ENCODE results near the gene TRPV6. TPM values are rescaled to one million over a fixed set of nuclear protein-coding genes. Genes with fewer than 3 reads are reported as not detected.

Gene TRPV6
- total and polyA plus RNA-seq, 4 donors = 0.32 to 1.5 (median 0.36) TPM; not detected in 1

DNA sequence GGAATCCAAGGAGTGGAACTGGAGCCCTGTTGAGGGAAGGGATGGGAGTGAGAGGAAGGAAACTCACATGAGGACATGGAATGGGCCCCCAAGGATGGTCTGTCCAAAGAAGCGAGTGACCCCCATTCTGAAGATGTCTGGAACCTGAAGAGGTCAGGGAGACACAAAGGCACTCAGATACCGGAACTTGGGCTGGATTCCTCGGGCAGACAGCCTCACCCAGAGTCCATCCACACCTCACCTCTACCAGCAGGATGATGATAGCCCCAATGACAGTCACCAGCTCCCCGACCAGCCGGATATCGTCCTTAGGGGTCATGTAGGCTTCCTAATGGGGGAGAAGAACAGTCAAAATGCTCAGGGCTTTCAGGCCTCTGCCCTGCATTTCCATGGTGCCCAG, 10.7 kb downstream of the TRPV6 start:
- H3K27me3 ChIP-seq (ENCODE audit: control insufficient read depth in 4 of 4, insufficient read depth in 4 of 4, low read length in 3 of 4) = no peaks in the 10 kb centered on the region
- no peaks in the 10 kb centered on the region for H3K4me1 ChIP-seq (ENCODE audit: control insufficient read depth in 4 of 4, insufficient read depth in 4 of 4, low read length in 3 of 4)
- TF ChIP-seq RXRA (IDR thresholded peaks at IDR 0.05) = no peak
- TF ChIP-seq, protein P1, sequence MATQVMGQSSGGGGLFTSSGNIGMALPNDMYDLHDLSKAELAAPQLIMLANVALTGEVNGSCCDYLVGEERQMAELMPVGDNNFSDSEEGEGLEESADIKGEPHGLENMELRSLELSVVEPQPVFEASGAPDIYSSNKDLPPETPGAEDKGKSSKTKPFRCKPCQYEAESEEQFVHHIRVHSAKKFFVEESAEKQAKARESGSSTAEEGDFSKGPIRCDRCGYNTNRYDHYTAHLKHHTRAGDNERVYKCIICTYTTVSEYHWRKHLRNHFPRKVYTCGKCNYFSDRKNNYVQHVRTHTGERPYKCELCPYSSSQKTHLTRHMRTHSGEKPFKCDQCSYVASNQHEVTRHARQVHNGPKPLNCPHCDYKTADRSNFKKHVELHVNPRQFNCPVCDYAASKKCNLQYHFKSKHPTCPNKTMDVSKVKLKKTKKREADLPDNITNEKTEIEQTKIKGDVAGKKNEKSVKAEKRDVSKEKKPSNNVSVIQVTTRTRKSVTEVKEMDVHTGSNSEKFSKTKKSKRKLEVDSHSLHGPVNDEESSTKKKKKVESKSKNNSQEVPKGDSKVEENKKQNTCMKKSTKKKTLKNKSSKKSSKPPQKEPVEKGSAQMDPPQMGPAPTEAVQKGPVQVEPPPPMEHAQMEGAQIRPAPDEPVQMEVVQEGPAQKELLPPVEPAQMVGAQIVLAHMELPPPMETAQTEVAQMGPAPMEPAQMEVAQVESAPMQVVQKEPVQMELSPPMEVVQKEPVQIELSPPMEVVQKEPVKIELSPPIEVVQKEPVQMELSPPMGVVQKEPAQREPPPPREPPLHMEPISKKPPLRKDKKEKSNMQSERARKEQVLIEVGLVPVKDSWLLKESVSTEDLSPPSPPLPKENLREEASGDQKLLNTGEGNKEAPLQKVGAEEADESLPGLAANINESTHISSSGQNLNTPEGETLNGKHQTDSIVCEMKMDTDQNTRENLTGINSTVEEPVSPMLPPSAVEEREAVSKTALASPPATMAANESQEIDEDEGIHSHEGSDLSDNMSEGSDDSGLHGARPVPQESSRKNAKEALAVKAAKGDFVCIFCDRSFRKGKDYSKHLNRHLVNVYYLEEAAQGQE (IDR thresholded peaks at IDR 0.05) = no peak
- TF ChIP-seq, protein P2, sequence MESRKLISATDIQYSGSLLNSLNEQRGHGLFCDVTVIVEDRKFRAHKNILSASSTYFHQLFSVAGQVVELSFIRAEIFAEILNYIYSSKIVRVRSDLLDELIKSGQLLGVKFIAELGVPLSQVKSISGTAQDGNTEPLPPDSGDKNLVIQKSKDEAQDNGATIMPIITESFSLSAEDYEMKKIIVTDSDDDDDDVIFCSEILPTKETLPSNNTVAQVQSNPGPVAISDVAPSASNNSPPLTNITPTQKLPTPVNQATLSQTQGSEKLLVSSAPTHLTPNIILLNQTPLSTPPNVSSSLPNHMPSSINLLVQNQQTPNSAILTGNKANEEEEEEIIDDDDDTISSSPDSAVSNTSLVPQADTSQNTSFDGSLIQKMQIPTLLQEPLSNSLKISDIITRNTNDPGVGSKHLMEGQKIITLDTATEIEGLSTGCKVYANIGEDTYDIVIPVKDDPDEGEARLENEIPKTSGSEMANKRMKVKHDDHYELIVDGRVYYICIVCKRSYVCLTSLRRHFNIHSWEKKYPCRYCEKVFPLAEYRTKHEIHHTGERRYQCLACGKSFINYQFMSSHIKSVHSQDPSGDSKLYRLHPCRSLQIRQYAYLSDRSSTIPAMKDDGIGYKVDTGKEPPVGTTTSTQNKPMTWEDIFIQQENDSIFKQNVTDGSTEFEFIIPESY (IDR thresholded peaks at IDR 0.05) = no peak
- WGBS = 91% methylated on average over 6 of the region's 6 CpGs
- no peak overlapping the region for H3K9ac ChIP-seq (ENCODE audit: low read depth in 1 of 2, low read length in 2 of 2)
- no peak for DNase-seq (ENCODE audit: low spot score)
- no peak overlapping the region for H3K4me3 ChIP-seq (ENCODE audit: low read depth in 1 of 3, low read length in 3 of 3)
- no peaks in the 10 kb centered on the region for H3K9me3 ChIP-seq (ENCODE audit: control insufficient read depth in 4 of 4, low read length in 3 of 4)
- H3K27ac ChIP-seq (ENCODE audit: low read depth in 1 of 2, low read length in 2 of 2) = no peak overlapping the region
- no peaks in the 10 kb centered on the region for H3K36me3 ChIP-seq (ENCODE audit: control insufficient read depth in 4 of 4, insufficient read depth in 3 of 4, low read depth in 1 of 4, low read length in 3 of 4)

DNA sequence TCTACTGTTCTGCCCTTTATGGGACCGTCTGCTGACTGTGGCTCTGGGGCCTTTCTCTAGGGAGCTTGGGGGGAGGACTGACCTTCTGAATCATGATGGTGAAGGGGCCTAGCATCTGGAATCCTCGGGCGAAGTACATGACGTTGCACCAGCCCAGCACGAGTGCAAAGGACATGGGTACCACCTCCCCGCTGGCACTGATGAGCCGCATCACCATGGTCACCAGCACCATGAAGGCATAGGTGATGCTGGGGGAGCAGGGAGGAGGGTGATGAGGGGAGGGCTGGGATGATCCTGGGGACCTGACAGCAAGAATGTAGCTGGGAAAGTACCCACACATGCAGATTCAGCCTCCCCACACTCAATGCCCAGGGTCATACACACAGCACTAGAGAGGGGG, 11.1 kb downstream of the TRPV6 start:
- WGBS = 93% methylated on average over 7 of the region's 7 CpGs
- H3K27ac ChIP-seq (ENCODE audit: low read depth in 1 of 2, low read length in 2 of 2) = no peak overlapping the region
- no peak overlapping the region for H3K4me3 ChIP-seq (ENCODE audit: low read depth in 1 of 3, low read length in 3 of 3)
- DNase-seq (ENCODE audit: low spot score) = no peak
- no peaks in the 10 kb centered on the region for H3K36me3 ChIP-seq (ENCODE audit: control insufficient read depth in 4 of 4, insufficient read depth in 3 of 4, low read depth in 1 of 4, low read length in 3 of 4)
- no peak overlapping the region for H3K9ac ChIP-seq (ENCODE audit: low read depth in 1 of 2, low read length in 2 of 2)
- no peaks in the 10 kb centered on the region for H3K9me3 ChIP-seq (ENCODE audit: control insufficient read depth in 4 of 4, low read length in 3 of 4)
- TF ChIP-seq, protein P3, sequence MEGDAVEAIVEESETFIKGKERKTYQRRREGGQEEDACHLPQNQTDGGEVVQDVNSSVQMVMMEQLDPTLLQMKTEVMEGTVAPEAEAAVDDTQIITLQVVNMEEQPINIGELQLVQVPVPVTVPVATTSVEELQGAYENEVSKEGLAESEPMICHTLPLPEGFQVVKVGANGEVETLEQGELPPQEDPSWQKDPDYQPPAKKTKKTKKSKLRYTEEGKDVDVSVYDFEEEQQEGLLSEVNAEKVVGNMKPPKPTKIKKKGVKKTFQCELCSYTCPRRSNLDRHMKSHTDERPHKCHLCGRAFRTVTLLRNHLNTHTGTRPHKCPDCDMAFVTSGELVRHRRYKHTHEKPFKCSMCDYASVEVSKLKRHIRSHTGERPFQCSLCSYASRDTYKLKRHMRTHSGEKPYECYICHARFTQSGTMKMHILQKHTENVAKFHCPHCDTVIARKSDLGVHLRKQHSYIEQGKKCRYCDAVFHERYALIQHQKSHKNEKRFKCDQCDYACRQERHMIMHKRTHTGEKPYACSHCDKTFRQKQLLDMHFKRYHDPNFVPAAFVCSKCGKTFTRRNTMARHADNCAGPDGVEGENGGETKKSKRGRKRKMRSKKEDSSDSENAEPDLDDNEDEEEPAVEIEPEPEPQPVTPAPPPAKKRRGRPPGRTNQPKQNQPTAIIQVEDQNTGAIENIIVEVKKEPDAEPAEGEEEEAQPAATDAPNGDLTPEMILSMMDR (IDR thresholded peaks at IDR 0.05; ENCODE audit: low read depth, low read length, missing input control) = no peak
- TF ChIP-seq SP1 (IDR thresholded peaks at IDR 0.05) (no peak), RAD21 (IDR thresholded peaks at IDR 0.05) (no peak), HNF4A (conservative IDR thresholded peaks at IDR 0.05) (no peak), YY1 (IDR thresholded peaks at IDR 0.05) (no peak), NR2F2 (IDR thresholded peaks at IDR 0.05) (no peak), EGR1 (IDR thresholded peaks at IDR 0.05; ENCODE audit: low read depth in 2 of 2) (no peak), FOXA1 (IDR thresholded peaks at IDR 0.05) (no peak), TAF1 (conservative IDR thresholded peaks at IDR 0.05) (no peak), GABPA (IDR thresholded peaks at IDR 0.05 in 1 of 2, conservative IDR thresholded peaks at IDR 0.05 in 1 of 2) (no peak), FOXA2 (IDR thresholded peaks at IDR 0.05) (no peak), HNF4G (IDR thresholded peaks at IDR 0.05) (no peak), RXRA (IDR thresholded peaks at IDR 0.05) (no peak)
- TF ChIP-seq, protein P4, sequence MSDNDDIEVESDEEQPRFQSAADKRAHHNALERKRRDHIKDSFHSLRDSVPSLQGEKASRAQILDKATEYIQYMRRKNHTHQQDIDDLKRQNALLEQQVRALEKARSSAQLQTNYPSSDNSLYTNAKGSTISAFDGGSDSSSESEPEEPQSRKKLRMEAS (IDR thresholded peaks at IDR 0.05) = no peak
- TF ChIP-seq, protein P5, sequence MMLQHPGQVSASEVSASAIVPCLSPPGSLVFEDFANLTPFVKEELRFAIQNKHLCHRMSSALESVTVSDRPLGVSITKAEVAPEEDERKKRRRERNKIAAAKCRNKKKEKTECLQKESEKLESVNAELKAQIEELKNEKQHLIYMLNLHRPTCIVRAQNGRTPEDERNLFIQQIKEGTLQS (IDR thresholded peaks at IDR 0.05) = no peak
- no peaks in the 10 kb centered on the region for H3K27me3 ChIP-seq (ENCODE audit: control insufficient read depth in 4 of 4, insufficient read depth in 4 of 4, low read length in 3 of 4)
- H3K4me1 ChIP-seq (ENCODE audit: control insufficient read depth in 4 of 4, insufficient read depth in 4 of 4, low read length in 3 of 4) = no peaks in the 10 kb centered on the region

Measured in liver (tissue), 9 donors.